Activated T-helper 9 cell treated with anti-CD3 and anti-CD28 coated beads, Interleukin-2, amount 50 U/mL, for 16 hours (primary cell): ENCODE results near the gene ECE1.
A peak's percentile ranks its signal among the peaks of the same experiment; 100 is the strongest.

Source experiments
- DNase-seq: peaks from one replicate; pipeline ENCODE4 v3.0.0-alpha.2; 2020; ENCODE audit warnings: low read depth

ECE1 gene

DNA sequence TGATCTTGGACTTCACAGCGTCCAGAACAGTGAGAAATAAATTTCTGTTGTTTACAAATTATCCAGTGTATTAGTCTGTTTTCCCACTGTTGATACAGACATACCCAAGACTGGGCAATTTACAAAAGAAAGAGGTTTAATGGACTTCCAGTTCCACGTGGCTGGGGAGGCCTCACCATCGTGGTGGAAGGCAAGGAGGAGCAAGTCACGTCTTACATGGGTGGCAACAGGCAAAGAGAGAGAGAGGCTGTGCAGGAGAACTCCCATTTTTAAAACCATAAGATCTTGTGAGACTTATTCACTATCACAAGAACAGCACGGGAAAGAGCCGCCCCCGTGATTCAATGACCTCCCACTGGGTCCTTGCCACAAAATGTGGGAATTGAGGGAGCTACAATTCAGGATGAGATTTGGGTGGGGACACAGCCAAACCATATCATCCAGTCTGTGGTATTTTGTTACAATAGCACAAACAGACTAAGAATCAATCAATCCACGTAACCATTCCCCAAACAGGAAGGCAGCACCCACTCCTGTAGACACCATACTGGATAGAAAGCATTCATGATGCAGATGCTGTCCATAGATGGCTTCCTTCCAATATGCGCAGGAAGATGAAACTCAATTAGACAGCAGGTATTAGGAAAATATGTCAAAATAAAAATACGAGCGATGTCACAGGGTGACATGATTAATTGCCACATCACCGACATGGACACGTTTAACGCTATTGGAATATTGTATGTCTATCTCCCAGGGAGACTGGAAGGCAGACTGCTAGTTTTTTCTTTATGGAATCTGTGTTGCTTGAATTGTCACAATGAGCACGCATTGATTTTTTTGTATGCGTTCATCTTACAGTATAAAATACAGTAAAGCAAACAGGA is 22.8 kb downstream of the ECE1 start:
- no peak for DNase-seq

DNA sequence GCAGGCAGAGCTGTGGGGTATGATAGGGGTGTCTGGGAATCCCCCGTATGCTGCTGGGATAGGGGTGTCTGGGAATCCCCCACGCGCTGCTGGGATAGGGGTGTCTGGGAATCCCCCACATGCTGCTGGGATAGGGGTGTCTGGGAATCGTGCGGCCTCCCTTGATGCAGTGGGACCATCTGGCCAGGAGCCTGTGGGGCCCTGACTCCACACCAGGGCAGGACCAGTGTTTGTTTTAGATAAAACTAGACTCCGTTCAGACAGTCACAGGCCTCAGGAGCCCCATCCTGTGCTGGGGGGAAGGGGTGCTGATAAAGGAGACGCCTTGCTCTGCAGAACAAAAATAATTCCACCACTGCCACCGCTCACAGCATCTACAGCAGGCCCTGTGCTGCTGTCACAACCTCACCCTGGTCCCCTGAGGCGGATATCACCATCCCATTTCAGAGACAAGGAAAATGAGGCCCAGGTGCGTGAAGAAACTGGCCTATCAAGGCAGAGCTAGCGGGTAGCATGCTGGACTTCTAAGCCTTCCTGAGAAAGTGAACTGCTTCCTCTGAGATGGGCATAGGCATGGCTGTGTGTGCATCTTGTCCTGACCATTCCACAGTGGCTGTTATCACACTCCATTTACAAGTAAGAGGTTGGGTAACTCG is 24.0 kb downstream of the ECE1 start:
- no peak for DNase-seq

DNA sequence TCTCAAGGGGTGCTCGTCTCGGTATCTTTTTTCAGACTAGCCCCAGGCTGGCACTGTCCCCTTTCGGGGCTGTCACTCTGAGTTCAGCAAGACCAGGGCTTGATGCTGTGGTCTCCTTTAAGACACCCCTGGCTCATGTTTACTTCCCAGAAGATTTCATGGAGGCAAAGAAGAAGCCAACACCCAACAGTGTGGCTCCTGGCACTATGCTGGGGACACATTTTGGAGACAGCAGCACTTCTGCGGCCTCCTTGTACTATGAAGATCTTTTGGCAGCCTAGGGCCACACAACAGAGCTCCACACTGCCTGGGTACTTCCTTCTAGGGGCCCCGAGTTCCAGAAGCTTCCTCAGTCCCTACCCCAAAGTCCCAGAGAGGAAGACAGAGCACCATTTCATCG is 24.6 kb downstream of the ECE1 start:
- DNase-seq = no peak

DNA sequence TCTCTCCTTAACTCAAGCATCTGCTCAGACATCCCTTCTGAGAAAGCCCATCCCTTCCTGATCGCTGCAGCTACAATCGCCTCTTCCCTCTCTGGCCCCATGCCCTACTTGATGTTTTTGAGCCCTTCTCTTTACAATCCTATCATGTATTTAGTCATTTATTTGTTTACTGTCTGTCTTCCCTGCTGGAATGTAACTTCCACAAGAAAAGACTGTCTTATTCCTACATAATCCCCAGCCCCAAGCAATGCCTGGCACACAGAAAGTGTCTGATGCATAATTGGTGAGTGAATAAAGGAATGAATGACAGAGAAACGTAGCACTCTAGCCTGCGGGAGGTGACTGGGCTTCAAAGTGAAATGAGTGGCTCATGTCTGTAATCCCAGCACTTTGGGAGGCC is 25.4 kb downstream of the ECE1 start:
- no peak for DNase-seq

DNA sequence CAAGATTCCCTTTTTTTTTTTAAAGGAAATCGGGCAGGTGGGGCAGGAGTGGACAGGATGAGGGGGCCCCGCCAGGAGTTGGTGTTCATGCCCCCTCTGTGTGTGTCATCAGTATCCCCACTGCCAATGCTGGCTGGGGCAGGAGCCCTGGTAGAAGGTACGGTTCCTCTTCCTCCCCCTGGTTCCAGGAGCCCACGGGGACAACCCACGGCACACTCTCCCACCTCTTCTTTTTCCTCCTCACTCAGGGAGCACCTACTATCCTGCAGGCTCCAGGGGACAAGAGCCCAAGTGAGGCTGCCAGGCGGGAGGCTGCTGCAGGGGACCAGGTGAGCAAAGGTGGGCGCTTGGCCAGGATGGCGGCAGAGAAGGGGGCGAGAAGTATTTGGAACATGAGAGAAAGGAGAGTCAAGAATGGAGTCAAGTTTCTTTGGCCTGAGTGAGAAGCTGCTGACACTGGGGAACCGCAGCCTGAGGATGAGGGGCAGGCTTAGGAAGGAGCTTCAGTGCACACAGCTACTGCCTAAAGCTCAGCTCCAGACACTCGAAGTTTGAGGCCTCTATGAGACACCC is 26.5 kb downstream of the ECE1 start:
- no peak for DNase-seq

DNA sequence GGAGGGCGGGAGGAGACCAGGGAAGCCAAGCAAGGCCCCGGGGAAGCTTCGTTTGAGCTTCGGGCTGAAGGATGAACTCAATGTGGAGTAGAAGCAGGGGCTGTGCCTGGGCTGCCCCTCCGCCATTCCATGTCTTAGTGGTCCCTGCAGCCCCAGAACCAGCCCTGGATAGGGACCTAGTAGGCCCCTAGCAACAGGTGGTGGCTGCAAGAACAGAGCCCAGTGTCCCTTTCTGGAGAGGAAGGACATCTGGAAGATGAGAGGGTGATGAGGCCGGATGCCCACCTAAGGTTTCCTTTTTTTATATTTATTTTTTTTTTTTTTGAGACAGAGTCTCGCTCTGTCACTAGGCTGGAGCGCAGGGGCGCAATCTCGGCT is 27.2 kb downstream of the ECE1 start:
- no peak for DNase-seq

DNA sequence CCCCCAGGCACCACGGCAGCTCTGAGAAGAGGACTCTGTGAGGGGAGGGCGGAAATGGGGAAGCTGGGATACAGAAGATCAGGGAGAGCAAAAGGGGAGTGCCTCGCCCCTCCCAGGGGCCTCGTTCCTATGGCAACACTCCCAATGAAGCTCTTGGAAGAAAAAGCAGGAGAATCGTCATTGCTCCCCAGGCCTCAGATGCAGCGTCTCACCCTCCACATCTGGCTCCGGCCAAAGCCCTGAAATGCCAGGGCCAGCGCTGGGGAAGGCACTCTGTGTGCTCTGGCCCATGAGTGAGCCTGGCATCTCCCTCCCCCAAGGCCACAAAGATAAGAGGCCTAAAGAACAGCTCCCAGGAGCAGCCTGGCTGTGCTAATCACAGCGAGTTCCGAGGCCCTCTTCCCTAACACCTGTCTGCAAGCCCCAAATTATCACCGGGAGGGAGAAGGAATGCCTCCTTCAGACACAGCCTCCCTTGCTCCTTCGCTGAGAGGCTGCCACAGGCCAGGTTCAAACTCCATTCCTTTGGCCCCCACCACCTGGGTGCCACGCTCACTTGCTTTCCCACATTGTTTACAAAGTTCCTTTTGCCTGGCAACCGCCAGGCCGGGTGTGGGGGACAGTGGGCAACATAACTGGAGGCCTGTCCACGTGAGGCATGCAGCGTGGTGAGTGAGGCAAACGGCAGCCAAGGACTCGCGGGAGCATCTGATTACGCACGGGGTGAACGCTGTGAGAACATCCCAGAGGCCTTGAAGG is 27.8 kb downstream of the ECE1 start:
- DNase-seq = no peak

DNA sequence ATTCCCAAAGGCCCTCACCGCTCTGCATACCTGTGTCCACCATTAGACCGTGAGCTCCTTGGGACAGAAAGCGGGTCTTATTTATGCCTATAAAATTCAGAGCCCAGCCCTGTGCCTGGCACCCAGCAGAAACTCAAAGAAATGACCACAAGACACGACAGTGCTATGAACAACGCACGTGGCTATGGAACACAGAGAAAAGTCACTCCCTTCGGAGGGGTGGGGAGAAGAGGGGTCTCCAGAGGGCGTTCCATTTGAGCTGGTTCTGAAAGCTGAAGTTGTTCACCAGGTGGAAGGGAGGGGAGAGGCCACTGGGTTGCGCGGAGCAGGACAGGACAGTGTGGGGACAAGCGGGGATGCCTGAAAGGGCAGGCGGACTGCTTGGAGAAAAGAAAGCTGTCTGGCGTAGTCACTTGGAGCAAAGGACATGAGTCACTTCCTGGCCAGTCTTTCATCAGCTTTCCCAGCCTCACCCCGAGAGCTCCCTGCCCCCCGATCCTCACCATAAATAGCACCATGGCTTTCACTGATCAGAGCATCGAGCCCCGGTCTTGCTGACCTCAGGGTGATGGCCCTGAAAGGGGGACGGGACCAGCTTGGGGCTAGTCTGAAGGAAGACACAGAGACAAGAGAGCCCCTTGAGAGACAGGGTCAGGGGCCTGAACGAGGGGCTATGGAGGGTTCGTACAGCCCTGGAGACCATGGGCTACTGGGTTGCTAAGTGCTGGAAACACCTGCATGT is 28.5 kb downstream of the ECE1 start:
- DNase-seq = no peak

DNA sequence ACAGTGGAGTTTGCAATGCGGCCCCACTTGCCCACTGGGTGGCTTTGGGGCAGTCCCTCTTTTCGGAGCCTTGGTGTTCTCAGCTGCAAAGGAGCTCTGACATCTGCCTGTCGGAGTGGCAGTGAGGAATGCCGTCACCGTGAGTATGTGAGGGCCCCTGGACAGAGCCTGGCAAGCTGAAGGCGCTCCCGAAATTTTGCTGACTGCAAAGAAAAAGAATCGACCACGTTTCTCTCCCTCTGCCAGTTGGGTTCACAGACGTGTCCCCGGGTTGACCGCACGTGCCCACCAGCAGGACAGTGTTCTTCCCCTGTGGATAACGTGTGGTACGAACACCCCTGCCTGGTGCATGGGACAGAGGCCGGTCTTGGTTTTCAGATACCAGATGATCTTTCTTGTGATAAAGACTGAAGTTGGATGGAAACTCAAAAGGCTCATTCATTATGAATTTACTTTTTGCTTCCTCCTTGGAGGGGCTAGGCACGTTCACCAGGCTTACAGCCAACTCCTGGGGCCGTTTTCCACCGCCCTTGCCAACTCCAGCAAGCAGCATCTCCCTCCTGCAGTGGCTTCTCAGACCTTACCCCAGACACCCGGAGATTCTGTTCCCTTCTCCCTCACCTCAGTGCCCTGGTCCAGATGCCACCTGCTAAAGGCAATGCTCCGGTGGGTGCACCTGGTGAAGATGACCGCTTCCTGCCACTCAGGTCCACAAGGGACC is 29.7 kb downstream of the ECE1 start:
- no peak for DNase-seq

DNA sequence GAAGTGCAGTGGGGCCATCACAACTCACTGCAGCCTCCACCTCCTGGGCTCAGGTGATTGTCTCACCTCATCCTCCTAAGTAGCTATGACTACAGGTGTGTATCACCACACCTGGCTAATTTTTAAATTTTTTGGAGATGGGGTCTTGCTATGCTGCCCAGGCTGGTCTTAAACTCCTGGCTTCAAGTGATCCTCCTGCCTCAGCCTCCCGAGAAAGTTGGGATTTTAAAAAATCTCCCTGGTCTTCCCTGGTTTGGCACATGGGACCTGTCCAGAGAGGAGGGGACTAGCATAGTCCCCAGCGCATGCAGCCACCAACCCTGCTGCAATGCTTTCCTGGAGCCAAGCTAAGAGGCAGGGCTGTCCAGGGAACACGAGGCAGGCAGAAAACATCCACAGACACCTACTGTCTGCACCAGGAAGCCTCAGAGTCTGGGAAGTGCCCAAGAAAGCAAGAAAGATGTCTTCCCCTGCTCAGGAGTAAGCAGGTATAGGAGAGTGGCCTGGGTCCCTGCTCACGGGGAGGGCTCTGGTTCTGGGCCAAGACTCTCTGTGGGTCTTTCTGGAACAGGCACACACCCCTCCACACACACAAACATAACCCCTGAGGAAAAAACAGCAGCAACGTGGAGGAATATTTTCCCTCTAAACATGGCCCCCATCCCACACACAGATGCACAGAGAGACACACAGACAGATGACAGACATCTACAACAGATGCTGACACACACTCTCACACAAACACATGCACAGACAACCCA is 30.8 kb downstream of the ECE1 start:
- DNase-seq = no peak

DNA sequence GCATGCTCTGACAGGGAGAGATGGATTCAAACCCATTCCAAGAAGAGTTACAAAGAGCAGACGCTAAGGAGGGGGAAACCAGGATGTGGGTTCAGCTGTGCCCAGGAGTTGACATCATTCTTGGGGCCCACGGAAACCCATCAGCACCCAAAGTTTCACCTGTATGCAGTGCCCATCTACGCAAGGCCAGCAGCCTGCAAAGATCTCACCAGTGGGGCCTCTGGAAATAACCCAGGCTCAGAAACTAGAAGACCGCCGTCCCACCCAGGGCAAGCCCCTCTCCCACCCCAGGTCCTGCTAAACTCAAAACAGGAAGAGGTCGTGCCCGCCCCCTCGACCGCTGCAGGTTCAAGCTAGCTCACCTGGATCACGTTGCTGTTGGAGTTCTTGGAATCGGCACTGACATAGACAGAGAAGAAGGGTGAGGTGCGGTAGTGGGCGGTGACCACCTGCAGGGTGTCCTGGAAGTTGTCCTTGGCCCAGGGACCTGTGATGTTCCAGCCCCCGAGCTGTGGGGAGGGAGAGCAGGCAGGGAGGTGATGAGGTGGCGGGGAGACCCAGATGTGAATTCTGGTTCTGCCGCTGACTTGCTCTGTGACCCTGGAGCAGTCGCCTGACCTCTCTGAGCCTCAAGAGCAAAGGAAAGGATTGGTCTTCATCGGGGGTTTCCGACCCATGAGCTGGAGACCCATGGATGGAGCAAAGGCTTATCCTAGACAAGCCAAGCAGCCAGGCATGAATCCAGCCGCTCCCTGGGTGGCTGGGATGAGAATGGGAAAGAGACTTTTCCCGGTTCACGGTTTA is 31.7 kb downstream of the ECE1 start:
- DNase-seq = no peak

DNA sequence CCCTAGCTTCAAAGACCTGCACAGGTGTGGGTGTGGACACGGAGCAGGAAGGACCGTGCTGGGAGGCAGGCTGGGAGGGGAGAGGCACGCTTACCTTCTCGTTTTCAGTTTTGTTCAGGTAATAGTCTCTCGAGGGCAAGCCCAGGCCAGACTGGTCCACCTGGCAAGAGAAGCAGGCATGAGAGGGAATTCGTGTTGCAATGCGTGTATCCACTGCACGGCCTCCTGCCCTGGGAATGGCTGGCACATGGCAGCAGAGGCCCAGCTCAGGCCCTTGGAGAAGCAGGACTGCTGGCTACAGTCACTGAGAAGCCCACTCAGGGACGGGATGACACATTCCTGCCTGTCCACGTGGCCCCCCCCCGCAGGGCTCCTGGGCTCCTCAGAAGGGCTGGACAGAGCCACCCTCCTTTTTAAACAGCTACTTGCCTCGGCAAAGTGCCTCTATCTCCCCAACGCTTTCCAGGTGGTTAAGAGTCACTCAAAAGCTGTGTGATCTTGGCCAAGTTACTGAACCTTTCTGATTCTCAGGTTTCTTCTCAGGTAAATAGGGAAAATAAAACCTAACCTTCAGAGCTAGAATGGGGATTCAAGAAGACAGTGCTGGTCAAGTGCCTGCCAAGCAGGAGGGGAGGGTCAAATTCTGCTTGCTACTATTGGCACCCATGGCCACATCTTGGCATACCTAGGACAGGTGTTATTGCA is 32.7 kb downstream of the ECE1 start:
- DNase-seq = no peak

DNA sequence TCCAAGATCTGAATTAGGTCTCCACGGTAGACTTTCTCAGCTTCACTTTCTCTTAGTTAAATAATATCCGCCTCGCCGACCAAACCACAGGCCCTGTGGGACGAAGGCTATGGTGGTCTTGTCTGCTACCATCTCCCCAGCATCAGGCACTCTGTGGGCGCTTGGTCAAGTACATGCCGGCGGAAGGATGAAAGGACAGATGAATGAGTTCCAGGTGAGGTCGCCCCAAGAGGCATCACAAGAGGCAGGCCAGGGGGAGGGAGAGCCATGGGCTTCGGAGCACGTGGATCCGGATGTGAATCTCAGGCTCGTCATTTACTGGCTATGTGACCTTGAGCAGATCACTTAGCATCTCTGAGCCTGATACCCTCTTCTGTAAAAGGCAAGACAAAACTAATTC is 33.5 kb downstream of the ECE1 start:
- DNase-seq = no peak

DNA sequence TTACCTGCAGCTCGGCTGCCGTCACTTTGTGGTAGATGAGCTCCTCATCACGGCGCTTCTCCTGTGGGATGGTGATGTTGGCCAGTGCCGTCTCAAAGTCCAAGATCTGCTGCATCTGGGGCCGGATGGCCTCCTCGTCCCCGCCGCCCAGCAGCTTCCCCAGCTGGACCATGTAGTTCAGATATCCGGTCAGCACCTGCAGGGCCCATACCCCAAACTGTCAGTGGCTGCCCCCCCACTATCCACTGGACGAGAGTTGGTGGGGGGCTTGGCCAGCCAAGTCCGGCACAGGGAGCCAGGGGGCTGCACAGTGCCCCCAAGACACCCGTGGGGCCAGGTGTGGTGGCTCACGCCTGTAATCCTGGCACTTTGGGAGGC is 34.3 kb downstream of the ECE1 start:
- DNase-seq = no peak

DNA sequence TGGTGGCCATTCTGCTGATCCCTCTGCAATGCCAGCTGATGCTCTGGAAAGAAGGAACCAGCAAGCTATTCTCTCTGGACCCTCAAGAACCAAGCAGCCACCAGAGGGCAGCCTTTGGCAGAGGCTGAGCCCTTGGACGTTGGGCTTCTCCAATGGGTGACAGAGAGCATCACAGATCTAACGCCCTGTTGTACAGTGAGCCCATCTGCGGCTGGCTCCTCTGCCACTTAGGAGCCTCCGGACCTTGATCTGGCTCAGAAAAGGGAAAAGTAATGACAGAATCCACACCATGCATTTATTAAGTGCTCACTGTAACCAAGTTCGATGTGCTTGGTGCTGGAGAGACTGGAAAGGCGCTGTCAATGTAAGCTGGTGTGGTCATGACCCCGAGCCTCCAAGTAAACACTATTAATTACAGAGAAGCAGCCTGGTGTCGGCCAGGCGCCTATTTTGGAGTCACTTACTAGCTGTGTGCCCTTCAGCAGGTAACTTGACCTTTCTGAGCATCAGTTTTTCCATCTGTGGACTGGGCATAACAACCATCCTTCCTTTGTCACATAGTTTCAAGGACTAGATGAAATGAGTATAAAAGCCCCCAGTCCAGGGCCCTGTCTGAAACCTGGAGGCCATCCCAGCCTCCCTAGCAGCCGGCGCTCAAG is 34.9 kb downstream of the ECE1 start:
- DNase-seq = peak; percentile 74

DNA sequence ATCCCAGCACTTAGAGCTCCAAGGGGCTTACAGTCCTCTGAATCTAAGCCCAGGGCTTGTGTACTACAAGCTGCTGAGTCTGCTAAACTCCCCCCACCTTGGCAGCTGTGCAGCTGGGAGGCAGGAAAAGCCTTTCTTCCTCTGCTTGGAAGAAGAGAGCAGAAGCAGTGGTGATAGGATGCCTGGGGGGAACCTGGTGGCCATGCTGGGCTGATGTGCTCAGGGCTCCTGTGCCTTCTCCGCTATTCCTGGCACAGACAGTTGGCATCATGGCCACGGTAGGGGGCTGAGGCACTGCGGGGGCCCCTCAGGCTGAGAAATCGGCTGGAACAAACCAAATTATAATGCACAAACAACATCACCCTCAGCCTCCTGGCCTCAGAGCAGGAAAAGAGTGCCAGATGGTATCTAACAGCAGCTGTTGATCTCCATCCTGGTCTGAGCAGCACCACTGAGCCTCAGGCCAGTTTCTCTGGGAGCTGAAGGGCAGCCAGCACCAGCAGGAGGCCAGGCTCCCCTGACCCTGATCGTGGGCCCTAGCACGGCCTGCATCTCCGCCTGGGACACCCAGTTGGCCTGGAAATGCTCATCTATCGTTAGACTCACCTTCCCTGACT is 35.8 kb downstream of the ECE1 start:
- DNase-seq = no peak

DNA sequence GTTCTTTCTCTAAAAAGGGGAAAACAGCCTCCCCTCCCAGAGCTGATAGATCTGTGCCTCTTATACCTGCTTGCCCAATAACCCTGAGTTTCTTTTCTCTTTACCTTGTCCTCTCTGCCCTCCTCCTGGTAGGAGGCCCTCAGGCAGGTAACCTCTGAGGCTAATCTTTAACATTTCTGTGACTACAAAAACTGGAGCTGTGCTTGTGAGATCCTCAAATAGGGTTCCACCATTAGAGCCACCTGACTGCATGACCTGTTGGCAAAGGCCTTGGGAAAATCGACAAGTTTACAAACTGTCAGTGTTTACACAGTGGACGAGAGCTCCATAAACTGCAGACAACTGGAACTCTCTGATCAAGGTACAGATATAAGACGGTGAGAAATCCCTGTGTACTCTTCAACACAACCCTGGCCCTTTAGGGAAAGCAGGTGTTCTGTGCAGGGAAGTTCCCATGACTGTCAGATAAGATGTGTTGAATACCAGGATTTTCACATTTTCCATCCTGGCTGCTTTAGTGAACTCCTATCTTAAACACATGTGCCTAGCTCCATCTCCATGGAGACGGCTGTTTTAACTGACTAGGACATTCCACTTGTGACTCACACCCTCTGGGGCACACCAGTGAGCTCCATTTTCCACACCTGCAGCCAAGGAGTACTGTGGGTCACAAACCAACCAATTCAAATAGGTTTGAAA is 38.3 kb downstream of the ECE1 start:
- no peak for DNase-seq
